ENCODE results near the gene OTUD3. TPM values are rescaled to one million over a fixed set of nuclear protein-coding genes. Genes with fewer than 3 reads are reported as not detected.
"Not testable (repeated sequence)": the region's sequence is repeated elsewhere in the genome, so short reads cannot be mapped to it uniquely, and the experiment has no call there.

OTUD3 gene
- 1 to 10 TPM; 7.3 to 7.5 TPM for total RNA-seq

GRCh38 chr1:19882111-19883071 lies at the start of gene OTUD3:
TSS of gene OTUD3 (plus strand) at chr1:19882395. CDS start at chr1:19882514, 119 bp downstream.
- POLR2A ChIA-PET, result interaction anchor here (0.5 to 1.0 kb wide), 4 partner anchors 11 to 539 kb away, joined by 3 read pairs; no protein-coding TSS in a partner anchor
- CTCF ChIA-PET, result interaction anchor here (0.6 to 1.7 kb wide), 6 partner anchors 12 to 180 kb away, joined by 3 to 5 read pairs (median 4); no protein-coding TSS in a partner anchor

GRCh38 chr1:19835578-19835977 lies 46.6 kb upstream of the OTUD3 start:
- ChIA-PET CTCF (no interaction called here), POLR2A (no interaction called here)

GRCh38 chr1:19837866-19838265 lies 44.3 kb upstream of the OTUD3 start:
- POLR2A ChIA-PET, result interaction anchor here (0.6 kb wide), 1 partner anchor 1259 kb away, joined by 5 read pairs; no protein-coding TSS in a partner anchor
- CTCF ChIA-PET, result no interaction called here

- CTCF ChIA-PET, result no interaction called here
- POLR2A ChIA-PET, result no interaction called here
Measured at GRCh38 chr1:19840228-19840627, 42.0 kb upstream of the OTUD3 start.

GRCh38 chr1:19844731-19845495 lies 37.3 kb upstream of the OTUD3 start:
- CTCF ChIA-PET, result no interaction called here

GRCh38 chr1:19845555-19845954 lies 36.6 kb upstream of the OTUD3 start:
- CTCF ChIA-PET, result no interaction called here
- POLR2A ChIA-PET, result no interaction called here

More at GRCh38 chr1:19844731-19845495, 37.3 kb upstream of the OTUD3 start:
- POLR2A ChIA-PET, result no interaction called here

GRCh38 chr1:19846338-19846737 lies 35.9 kb upstream of the OTUD3 start:
- CTCF ChIA-PET, result no interaction called here
- POLR2A ChIA-PET, result no interaction called here

GRCh38 chr1:19847334-19847733 lies 34.9 kb upstream of the OTUD3 start:
- POLR2A ChIA-PET, CTCF ChIA-PET: not testable (repeated sequence)

- CTCF ChIA-PET, POLR2A ChIA-PET: not testable (repeated sequence)
Measured at GRCh38 chr1:19849307-19849706, 32.9 kb upstream of the OTUD3 start.

- ChIA-PET CTCF (no interaction called here), POLR2A (no interaction called here)
Measured at GRCh38 chr1:19850214-19850613, 32.0 kb upstream of the OTUD3 start.

GRCh38 chr1:19852036-19852435 lies 30.2 kb upstream of the OTUD3 start:
- ChIA-PET POLR2A (no interaction called here), CTCF (no interaction called here)

- CTCF ChIA-PET, result interaction anchor here (0.7 kb wide), 1 partner anchor 311 kb away, joined by 3 read pairs; no protein-coding TSS in a partner anchor
- POLR2A ChIA-PET, result no interaction called here
Measured at GRCh38 chr1:19854866-19855265, 27.3 kb upstream of the OTUD3 start.

- POLR2A ChIA-PET, result no interaction called here
- CTCF ChIA-PET, result no interaction called here
Measured at GRCh38 chr1:19858893-19859292, 23.3 kb upstream of the OTUD3 start.

GRCh38 chr1:19859876-19860275 lies 22.3 kb upstream of the OTUD3 start:
- CTCF ChIA-PET, result interaction anchor here (0.7 kb wide), 1 partner anchor 167 kb away, joined by 3 read pairs; no protein-coding TSS in a partner anchor

GRCh38 chr1:19860418-19860817 lies 21.8 kb upstream of the OTUD3 start:
- CTCF ChIA-PET, result no interaction called here

More at GRCh38 chr1:19859876-19860275, 22.3 kb upstream of the OTUD3 start:
- POLR2A ChIA-PET, result no interaction called here

GRCh38 chr1:19861034-19861433 lies 21.2 kb upstream of the OTUD3 start:
- CTCF ChIA-PET, result no interaction called here
- POLR2A ChIA-PET, result no interaction called here

More at GRCh38 chr1:19860418-19860817, 21.8 kb upstream of the OTUD3 start:
- POLR2A ChIA-PET, result no interaction called here

- ChIA-PET CTCF (no interaction called here), POLR2A (no interaction called here)
Measured at GRCh38 chr1:19861842-19862530, 20.2 kb upstream of the OTUD3 start.

GRCh38 chr1:19862944-19863343 lies 19.3 kb upstream of the OTUD3 start:
- CTCF ChIA-PET, result no interaction called here
- POLR2A ChIA-PET, result no interaction called here

GRCh38 chr1:19864570-19865160 lies 17.5 kb upstream of the OTUD3 start:
- CTCF ChIA-PET, result no interaction called here
- POLR2A ChIA-PET, result no interaction called here

GRCh38 chr1:19866029-19866428 lies 16.2 kb upstream of the OTUD3 start:
- ChIA-PET CTCF (interaction anchor here (1.2 kb wide), 1 partner anchor 16 kb away, joined by 4 read pairs; the partner anchor contains the start of gene OTUD3), POLR2A (no interaction called here)
